Activated CD4-positive, alpha-beta T cell treated with anti-CD3 and anti-CD28 coated beads, Interleukin-2, Interleukin-6, amounts not matched to agents 100 ng/mL and 50 ng/mL, durations not matched to agents 16 hours and 8 hours (primary cell): ENCODE measurements around the gene MEAK7.
"Not testable (repeated sequence)": the region's sequence is repeated elsewhere in the genome, so short reads cannot be mapped to it uniquely, and the experiment has no call there.

Experiments
- DNase-seq: peaks from one replicate; pipeline ENCODE4 v3.0.0-alpha.2; 2020

MEAK7 gene

GRCh38 chr16:84532855-84533486, 28.5 kb upstream of the MEAK7 start:
- DNase-seq: no peak

GRCh38 chr16:84532291-84532724, 27.8 kb upstream of the MEAK7 start:
- DNase-seq: peak; percentile 17

- no peak for DNase-seq
Observed at GRCh38 chr16:84531671-84532111, 27.2 kb upstream of the MEAK7 start.

GRCh38 chr16:84530590-84530989, 26.1 kb upstream of the MEAK7 start:
- DNase-seq: no peak

GRCh38 chr16:84529607-84530006, 25.1 kb upstream of the MEAK7 start:
- DNase-seq: no peak

- no peak for DNase-seq
Observed at GRCh38 chr16:84528322-84528721, 23.9 kb upstream of the MEAK7 start.

GRCh38 chr16:84527532-84528269, 23.2 kb upstream of the MEAK7 start:
- no peak for DNase-seq

- no peak for DNase-seq
Observed at GRCh38 chr16:84526794-84527531, 22.5 kb upstream of the MEAK7 start.

- not testable (repeated sequence) for DNase-seq
Observed at GRCh38 chr16:84524941-84525581, 20.6 kb upstream of the MEAK7 start.

- no peak for DNase-seq
Observed at GRCh38 chr16:84524346-84524920, 20.0 kb upstream of the MEAK7 start.

- DNase-seq: no peak
Observed at GRCh38 chr16:84521497-84521770, 17.0 kb upstream of the MEAK7 start.

- DNase-seq: no peak
Observed at GRCh38 chr16:84520725-84521496, 16.5 kb upstream of the MEAK7 start.

- DNase-seq: no peak
Observed at GRCh38 chr16:84519855-84520254, 15.4 kb upstream of the MEAK7 start.

- peak; percentile 79 for DNase-seq
Observed at GRCh38 chr16:84518804-84519341, 14.4 kb upstream of the MEAK7 start.

GRCh38 chr16:84518220-84518619, 13.8 kb upstream of the MEAK7 start:
- DNase-seq: not testable (repeated sequence)

- no peak for DNase-seq
Observed at GRCh38 chr16:84517366-84517765, 12.9 kb upstream of the MEAK7 start.

GRCh38 chr16:84514874-84515835, 10.7 kb upstream of the MEAK7 start:
- peak; percentile 95 for DNase-seq

- DNase-seq: no peak
Observed at GRCh38 chr16:84514295-84514873, 9.9 kb upstream of the MEAK7 start.

- no peak for DNase-seq
Observed at GRCh38 chr16:84513666-84514065, 9.2 kb upstream of the MEAK7 start.

- DNase-seq: no peak
Observed at GRCh38 chr16:84513123-84513522, 8.7 kb upstream of the MEAK7 start.
